Duodenal mucosa (tissue), 2 donors: Measurements from ENCODE around the gene CPNE2.

Experiments
- H3K27ac ChIP-seq: one replicate; pipeline ENCODE4 v1.7.0; 2013; ENCODE audit warnings: low read depth, low read length
- H3K27me3 ChIP-seq, 2 donors: one replicate each; pipeline ENCODE4 v1.7.0; 2013; ENCODE audit warnings: low read length in 2 of 2, control low read depth in 1 of 2; ENCODE audit not compliant: insufficient read depth in 2 of 2, control insufficient read depth in 1 of 2
- H3K36me3 ChIP-seq, 2 donors: one replicate each; pipeline ENCODE4 v1.7.0; 2013; ENCODE audit warnings: low read length in 2 of 2, control low read depth in 1 of 2; ENCODE audit not compliant: insufficient read depth in 2 of 2, control insufficient read depth in 1 of 2
- H3K4me1 ChIP-seq, 2 donors: one replicate each; pipeline ENCODE4 v1.7.0; 2013; ENCODE audit warnings: low read length in 2 of 2, control low read depth in 1 of 2; ENCODE audit not compliant: insufficient read depth in 2 of 2, control insufficient read depth in 1 of 2
- H3K4me3 ChIP-seq, 2 donors: one replicate each; pipeline ENCODE4 v1.7.0; 2013; ENCODE audit warnings: low read length in 2 of 2, low read depth in 1 of 2
- H3K9ac ChIP-seq, 2 donors: one replicate each; pipeline ENCODE4 v1.7.0; 2013; ENCODE audit warnings: low read length in 2 of 2, low read depth in 1 of 2
- H3K9me3 ChIP-seq, 2 donors: one replicate each; pipeline ENCODE4 v1.7.0; 2013; ENCODE audit warnings: low read length in 2 of 2, control low read depth in 1 of 2; ENCODE audit not compliant: control insufficient read depth in 1 of 2

The CPNE2 gene

DNA sequence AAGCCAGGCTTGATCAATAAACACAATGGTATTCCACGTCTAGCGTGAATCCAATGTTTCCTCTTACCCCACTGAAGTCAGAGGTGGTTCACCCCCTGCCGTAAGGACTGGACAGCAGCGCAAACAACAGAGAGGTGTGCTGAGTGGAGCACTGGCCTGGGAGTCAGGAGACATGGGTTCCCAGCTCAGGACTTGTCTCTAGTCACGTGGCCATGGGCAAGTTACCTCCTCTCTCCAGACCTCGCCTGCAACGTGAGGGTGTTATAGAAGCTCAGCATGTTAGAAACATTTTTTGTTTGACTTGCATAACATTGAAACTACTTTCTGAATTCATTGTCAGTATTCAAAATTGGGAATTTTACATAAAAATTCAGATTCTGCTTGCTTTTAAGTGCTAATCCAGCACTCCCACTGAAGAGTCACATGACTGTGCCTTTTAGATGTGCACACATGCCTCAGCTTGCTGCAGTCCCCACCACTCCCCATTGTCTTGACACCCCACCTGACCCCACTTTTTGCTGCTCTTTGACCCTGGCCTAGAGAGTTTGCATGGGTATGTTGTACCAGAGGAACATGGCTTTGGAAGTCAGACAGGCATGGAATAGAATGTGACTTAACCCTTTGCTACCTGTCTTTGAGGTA is 8.8 kb upstream of the CPNE2 start:
- Histone ChIP-seq H3K27ac (no peak overlapping the region), H3K9ac (no peak overlapping the region), H3K4me3 (no peak overlapping the region), H3K27me3 (no peaks in the 10 kb centered on the region), H3K36me3 (peaks cover 9% of the 10 kb centered on the region in 2 donors), H3K9me3 (no peaks in the 10 kb centered on the region), H3K4me1 (peaks cover 13 to 15% of the 10 kb centered on the region in 2 donors)

DNA sequence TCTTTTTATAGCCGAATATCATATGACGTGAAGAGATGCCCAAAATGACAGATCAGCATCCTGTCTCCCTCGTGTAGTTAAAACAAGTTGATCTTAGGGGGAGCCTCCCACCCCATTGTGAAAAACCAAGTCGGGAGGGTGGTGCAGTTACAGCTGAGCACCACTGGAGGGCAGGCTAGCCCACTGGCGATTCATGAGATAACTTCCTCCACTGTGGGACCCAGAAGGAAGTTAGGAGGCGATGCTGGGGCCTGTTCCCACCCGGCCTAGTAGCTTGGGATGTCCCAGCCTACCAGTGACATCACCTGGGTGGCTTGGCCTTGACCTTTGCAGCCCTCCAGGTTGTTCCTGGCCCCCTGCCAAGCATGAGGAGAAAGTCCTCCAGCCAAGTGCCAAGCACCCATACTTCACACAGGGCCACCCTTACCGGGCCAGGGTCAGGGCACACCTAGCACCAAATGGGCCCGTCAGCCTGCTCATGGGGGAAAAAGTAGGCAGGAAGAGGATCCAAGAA is 8.1 kb upstream of the CPNE2 start:
- Histone ChIP-seq H3K27ac (no peak overlapping the region), H3K4me3 (no peak overlapping the region), H3K9ac (no peak overlapping the region), H3K36me3 (peaks cover 9% of the 10 kb centered on the region in 2 donors), H3K27me3 (no peaks in the 10 kb centered on the region), H3K9me3 (no peaks in the 10 kb centered on the region), H3K4me1 (peaks cover 13 to 15% of the 10 kb centered on the region in 2 donors)

DNA sequence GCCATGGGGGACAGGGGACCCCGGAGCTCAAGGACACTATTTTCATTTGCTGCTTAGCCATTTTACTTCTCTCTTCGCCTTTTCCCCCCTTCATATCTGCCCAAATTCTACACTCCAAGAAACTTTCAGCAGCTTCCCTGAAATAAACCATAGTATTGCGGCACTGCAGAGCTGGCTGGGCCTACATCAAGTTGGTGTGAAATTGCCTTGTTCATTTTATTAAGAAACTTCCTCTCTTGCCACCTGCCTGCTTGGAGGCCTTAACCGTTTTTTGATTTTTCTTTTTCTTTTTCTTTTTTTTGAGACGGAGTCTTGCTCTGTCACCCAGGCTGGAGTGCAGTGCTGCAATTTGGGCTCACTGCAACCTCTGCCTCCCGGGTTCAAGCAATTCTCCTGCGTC is 7.4 kb upstream of the CPNE2 start:
- Histone ChIP-seq H3K4me3 (no peak overlapping the region), H3K27ac (no peak overlapping the region), H3K36me3 (peaks cover 7 to 9% of the 10 kb centered on the region in 2 donors), H3K9ac (no peak overlapping the region), H3K27me3 (no peaks in the 10 kb centered on the region), H3K9me3 (no peaks in the 10 kb centered on the region), H3K4me1 (peaks cover 13 to 15% of the 10 kb centered on the region in 2 donors)

DNA sequence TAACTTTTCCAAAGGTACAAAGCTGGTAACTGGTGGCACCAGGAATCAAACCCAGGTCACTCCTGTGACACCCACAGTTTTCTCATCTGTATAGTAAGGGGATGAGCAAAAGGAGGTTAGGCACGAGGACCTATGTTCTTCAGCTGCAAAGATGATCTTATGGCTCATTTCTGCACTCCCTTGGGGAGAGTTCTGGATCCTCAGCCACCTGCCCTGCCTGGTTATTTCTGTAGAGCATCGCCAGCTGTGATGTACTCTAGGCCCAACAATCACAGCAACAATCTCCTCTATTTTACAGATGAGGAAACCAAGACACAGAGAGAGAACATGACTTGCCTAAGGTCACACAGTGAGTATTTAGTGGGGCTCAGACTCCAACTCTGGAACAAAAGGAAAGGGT is 5.4 kb upstream of the CPNE2 start:
- no peak overlapping the region for H3K9ac ChIP-seq
- no peak overlapping the region for H3K4me3 ChIP-seq
- H3K36me3 ChIP-seq: peaks cover 4 to 9% of the 10 kb centered on the region in 2 donors
- H3K27me3 ChIP-seq: no peaks in the 10 kb centered on the region
- no peak overlapping the region for H3K27ac ChIP-seq
- no peaks in the 10 kb centered on the region for H3K9me3 ChIP-seq
- peaks cover 13 to 19% of the 10 kb centered on the region in 2 donors for H3K4me1 ChIP-seq

DNA sequence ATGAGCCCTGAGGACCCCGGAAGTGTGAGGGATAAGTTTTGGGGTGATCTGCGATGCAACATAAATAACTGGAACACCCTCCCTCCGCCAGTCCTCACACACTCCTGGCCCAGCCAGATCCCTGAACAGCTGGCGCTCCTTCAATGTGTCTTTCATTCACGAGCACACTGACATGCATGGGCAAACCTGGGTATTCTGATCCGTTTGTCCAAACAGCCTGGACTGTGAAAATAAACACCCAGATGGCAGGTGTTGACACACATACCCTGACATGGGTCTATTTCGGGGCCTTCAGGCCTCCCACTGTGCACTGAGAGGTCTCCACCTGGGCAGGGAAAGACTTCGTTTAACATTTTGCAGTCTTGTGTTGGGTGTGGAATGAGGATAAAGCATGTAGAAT is 3.0 kb upstream of the CPNE2 start:
- Histone ChIP-seq H3K4me3 (no peak overlapping the region), H3K4me1 (peaks cover 15 to 26% of the 10 kb centered on the region in 2 donors), H3K27me3 (peaks cover 0 to 5% of the 10 kb centered on the region in 2 donors), H3K9me3 (no peaks in the 10 kb centered on the region), H3K36me3 (no peaks in the 10 kb centered on the region), H3K27ac (no peak overlapping the region), H3K9ac (no peak overlapping the region)

DNA sequence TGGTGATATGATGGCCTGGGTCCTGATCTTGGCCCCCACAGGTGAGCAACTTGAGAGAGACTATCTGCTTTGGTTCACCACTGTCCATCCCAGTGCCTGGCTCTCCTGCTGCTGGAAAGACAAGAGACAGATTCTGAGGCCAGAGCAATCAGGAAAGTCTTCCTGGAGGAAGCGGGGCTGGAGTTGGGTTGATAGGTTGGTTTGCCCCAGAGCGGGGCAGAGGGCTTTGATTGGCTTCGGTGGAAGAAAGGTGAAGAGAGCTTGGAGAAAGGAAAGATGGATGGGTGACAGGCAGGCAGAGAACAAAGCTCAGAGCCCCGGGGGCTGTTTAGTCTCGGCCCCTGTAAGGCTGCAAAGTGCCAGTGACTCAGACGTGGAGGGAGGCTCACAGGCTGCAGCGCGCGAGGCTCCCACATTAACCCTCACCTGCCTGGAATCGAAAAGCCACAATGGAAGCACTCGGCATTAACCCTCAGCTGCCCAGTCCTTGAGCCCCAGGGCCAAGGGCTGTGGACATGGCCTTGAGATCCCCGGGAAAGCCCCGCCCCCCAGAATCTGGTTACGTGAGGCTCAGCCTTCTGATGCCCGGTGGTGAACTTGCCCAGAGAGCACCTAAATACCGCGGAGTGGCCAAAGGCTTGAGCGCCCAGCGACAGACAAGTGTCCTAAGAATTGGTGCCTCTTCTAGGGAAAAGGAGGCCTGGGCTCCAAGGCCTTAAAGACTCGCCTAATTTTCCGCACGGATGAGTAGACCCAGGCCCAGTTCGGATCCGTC is 996 bp upstream of the CPNE2 start:
- Histone ChIP-seq H3K4me1 (peaks cover 11 to 21% of the 10 kb centered on the region in 2 donors), H3K27me3 (peaks cover 0 to 5% of the 10 kb centered on the region in 2 donors), H3K36me3 (no peaks in the 10 kb centered on the region), H3K9me3 (no peaks in the 10 kb centered on the region), H3K27ac (no peak overlapping the region), H3K4me3 (peak overlapping the region; percentile 61 to 73), H3K9ac (peak overlapping the region; percentile 16 to 30)

DNA sequence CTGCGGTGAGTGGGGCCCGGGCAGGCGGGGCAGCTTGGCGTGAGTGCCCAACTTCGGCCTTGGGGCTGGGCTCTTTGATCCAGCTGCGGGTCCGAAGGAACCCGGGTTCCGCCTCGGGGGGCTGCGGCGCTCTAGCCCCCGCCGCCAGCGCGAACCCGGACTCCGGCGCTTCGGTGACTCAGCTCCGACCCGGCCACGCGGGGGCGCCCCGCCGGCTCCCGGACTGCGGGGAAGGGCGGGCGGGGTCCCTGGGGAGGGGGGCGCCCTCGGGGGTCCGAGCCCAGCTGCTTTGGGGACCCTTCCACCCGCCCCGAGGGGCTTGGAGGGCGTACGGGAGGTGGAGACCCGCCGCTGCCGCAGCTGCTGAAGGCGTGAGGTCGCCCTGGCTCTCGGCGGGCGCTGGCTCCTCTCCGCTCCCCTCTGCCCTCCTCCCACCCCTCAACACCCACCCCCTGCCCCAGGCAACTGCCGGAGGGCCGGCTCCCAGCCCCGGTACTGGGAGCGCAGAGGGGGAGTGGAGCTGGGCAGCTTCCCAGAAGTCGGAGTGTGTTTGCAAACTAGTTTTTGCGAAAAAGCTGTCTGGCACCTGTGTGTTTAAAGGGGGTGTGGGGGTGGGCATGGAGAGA is 516 bp downstream of the CPNE2 start:
- peaks cover 0 to 5% of the 10 kb centered on the region in 2 donors for H3K27me3 ChIP-seq
- peak overlapping the region; percentile 54 for H3K27ac ChIP-seq
- H3K4me1 ChIP-seq: peaks cover 11 to 21% of the 10 kb centered on the region in 2 donors
- H3K36me3 ChIP-seq: no peaks in the 10 kb centered on the region
- peak overlapping the region; percentile 66 to 67 for H3K4me3 ChIP-seq
- no peaks in the 10 kb centered on the region for H3K9me3 ChIP-seq
- peak overlapping the region; percentile 30 to 38 for H3K9ac ChIP-seq

DNA sequence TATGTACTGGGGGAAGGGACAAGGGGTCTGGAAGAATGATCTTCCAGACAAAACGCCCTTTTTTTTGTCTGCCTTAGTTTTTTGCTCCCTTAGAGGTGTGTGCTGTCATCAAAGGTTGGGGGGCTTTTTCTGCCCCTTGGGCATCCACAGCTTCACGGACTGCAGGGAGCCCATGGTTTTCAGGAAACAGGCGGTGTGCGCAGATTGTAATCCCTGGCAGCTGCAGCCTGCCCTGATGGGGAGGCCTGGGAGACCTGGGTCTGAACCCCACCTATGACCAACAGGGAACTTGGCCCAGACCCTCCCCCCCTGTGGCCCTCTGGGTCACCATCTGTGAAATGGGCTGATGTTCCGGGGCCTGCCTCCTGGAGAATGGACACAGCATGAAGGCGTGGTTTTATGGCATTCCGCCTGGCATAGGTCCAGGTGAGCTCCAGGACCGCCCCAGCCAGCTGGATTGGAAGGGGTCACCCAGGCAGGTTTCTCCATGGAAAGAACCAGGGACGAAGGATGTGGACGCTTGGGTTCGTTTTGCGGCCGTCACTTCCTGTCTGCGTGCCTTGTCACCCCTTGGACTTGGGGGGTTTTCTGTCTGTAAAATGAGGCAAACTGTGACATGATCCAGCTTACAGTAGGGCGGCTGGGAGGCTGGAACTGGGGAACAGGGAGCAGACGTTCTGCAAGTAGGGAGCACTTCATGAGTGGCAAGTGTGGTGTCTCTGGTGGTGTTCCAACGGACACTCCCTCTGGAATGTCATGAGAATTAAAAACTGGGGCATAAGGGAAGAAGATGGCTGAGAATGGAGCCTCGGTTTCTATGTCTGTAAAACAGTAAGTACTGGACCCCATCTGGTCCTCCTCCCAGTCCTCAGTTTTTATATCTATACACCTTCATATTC is 1.5 kb downstream of the CPNE2 start:
- Histone ChIP-seq H3K4me1 (peaks cover 11 to 19% of the 10 kb centered on the region in 2 donors), H3K27ac (no peak overlapping the region), H3K27me3 (peaks cover 0 to 5% of the 10 kb centered on the region in 2 donors), H3K4me3 (peak overlapping the region; percentile 66 to 67), H3K9me3 (no peaks in the 10 kb centered on the region), H3K9ac (peak overlapping the region; percentile 30 to 32), H3K36me3 (no peaks in the 10 kb centered on the region)

DNA sequence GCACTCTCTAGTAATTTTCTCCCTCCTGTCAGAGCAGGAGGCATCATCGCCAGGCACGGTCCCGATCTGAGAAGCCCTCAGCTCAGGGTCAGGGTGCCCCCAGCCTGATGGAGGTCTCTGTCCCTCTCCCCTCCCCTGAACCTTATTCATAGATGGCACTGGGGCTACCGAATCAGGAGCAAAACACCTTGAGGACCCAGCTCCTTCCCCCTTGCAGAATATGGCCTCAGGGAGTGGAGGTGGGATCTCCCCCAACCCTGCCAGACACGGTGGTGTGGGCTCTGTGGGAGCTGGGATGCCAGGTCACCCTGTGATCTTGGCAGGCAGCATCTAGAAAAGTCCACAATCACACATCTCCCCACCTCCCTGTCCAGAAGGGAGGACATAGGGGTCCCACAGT is 2.5 kb downstream of the CPNE2 start:
- no peak overlapping the region for H3K27ac ChIP-seq
- peaks cover 11 to 19% of the 10 kb centered on the region in 2 donors for H3K4me1 ChIP-seq
- no peaks in the 10 kb centered on the region for H3K36me3 ChIP-seq
- no peak overlapping the region for H3K4me3 ChIP-seq
- H3K9ac ChIP-seq: no peak overlapping the region
- no peaks in the 10 kb centered on the region for H3K9me3 ChIP-seq
- H3K27me3 ChIP-seq: peaks cover 0 to 5% of the 10 kb centered on the region in 2 donors
